Upper lobe of right lung (tissue), 1 donor: Measurements from ENCODE around the gene HOXB8. TPM values are rescaled to one million over a fixed set of nuclear protein-coding genes. Genes with fewer than 3 reads are reported as not detected.

Experiments
- ATAC-seq: fragments of 200-7000 bp; cut with Tn5 transposase; one replicate; pipeline ENCODE4 v1.9.1; 2020; ENCODE audit warnings: mild to moderate bottlenecking, moderate library complexity
- DNase-seq: peaks from one replicate; pipeline ENCODE4 v3.0.0-alpha.2; 2020
- H3K27ac ChIP-seq: fragments of 200-600 bp; one replicate; pipeline ENCODE4 v1.8.0; 2022
- H3K27me3 ChIP-seq: fragments of 200-600 bp; one replicate; pipeline ENCODE4 v1.8.0; 2022; ENCODE audit warnings: mild to moderate bottlenecking
- H3K36me3 ChIP-seq: fragments of 200-600 bp; one replicate; pipeline ENCODE4 v1.8.0; 2022
- H3K4me1 ChIP-seq: fragments of 200-600 bp; one replicate; pipeline ENCODE4 v1.8.0; 2022
- H3K4me3 ChIP-seq: fragments of 200-600 bp; one replicate; pipeline ENCODE4 v1.8.0; 2022; ENCODE audit warnings: mild to moderate bottlenecking
- H3K9me3 ChIP-seq: fragments of 200-600 bp; one replicate; pipeline ENCODE4 v1.8.0; 2022
- intact Hi-C: fragments of 100-400 bp; cut with DNase I; formaldehyde crosslinking; loops from one replicate; pipeline ENCODE4 v1.11.0; 2022
- total RNA-seq: library from RNA; stranded (reverse); fragmentation: NEBNext Ultra II Directional; extraction: Animal tissue kit (Norgen Biotek cat#: 25700); gene quantifications from one replicate; pipeline ENCODE4 v1.2.1, GENCODE V29; 2021
- TF ChIP-seq, protein P1 (sequence below): fragments of 200-600 bp; IDR thresholded peaks from one replicate; pipeline ENCODE4 v1.8.0; 2022; ENCODE audit warnings: antibody characterized with exemption
- donor health status: DM: no; HTN: yes; CAD: no; lungs with severe emphysema.

HOXB8 gene
- total RNA-seq, 1 donor from 2014 or later = 1.0 TPM

DNA sequence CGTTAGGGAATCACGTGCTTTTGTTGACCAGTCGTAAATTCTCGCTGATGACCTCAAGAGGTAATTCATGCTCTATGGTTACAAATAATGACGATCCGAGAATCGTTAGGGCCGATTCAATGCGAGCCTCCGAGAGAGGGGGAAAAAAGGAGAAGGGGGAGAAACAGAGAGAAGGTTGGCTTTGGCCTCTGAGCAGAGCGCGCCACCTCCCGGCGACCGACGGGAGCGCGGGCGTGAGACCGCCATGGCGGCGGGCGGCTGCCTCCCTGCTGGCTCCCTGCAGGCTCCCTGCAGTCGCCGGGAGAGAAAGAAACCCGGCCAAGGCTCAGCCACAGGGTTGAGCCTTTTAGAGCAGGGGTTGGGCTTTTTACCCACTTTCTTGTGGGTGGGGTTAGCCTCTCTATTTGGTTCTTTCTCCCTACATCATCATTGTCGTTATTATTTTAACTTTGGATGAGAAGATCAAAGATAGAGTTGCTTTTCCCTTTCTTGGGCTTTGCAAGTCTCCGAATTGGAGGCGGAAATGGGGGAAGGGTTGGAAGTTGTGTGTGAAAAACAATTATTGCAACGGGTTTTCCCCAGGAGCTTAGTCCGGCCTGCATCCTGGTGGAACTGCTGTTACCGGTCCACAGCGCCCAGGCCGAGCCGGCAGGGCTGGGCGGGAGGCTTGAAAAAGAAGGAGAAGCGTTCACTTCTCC lies 21.1 kb downstream of the HOXB8 start:
- intact Hi-C loops = loop anchor here (5.0 kb wide), 1 partner anchor 242 kb away; no protein-coding TSS in a partner anchor
- peak; percentile 84 for DNase-seq
- H3K27ac ChIP-seq = peak overlapping the region; percentile 25
- no peaks in the 10 kb centered on the region for H3K36me3 ChIP-seq
- TF ChIP-seq, protein P1, sequence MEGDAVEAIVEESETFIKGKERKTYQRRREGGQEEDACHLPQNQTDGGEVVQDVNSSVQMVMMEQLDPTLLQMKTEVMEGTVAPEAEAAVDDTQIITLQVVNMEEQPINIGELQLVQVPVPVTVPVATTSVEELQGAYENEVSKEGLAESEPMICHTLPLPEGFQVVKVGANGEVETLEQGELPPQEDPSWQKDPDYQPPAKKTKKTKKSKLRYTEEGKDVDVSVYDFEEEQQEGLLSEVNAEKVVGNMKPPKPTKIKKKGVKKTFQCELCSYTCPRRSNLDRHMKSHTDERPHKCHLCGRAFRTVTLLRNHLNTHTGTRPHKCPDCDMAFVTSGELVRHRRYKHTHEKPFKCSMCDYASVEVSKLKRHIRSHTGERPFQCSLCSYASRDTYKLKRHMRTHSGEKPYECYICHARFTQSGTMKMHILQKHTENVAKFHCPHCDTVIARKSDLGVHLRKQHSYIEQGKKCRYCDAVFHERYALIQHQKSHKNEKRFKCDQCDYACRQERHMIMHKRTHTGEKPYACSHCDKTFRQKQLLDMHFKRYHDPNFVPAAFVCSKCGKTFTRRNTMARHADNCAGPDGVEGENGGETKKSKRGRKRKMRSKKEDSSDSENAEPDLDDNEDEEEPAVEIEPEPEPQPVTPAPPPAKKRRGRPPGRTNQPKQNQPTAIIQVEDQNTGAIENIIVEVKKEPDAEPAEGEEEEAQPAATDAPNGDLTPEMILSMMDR = peak; percentile 90
- peak overlapping the region; percentile 55 for H3K4me3 ChIP-seq
- H3K9me3 ChIP-seq = no peaks in the 10 kb centered on the region
- ATAC-seq = peak; percentile 76
- H3K27me3 ChIP-seq = peaks cover 87% of the 10 kb centered on the region
- H3K4me1 ChIP-seq = peaks cover 28% of the 10 kb centered on the region

DNA sequence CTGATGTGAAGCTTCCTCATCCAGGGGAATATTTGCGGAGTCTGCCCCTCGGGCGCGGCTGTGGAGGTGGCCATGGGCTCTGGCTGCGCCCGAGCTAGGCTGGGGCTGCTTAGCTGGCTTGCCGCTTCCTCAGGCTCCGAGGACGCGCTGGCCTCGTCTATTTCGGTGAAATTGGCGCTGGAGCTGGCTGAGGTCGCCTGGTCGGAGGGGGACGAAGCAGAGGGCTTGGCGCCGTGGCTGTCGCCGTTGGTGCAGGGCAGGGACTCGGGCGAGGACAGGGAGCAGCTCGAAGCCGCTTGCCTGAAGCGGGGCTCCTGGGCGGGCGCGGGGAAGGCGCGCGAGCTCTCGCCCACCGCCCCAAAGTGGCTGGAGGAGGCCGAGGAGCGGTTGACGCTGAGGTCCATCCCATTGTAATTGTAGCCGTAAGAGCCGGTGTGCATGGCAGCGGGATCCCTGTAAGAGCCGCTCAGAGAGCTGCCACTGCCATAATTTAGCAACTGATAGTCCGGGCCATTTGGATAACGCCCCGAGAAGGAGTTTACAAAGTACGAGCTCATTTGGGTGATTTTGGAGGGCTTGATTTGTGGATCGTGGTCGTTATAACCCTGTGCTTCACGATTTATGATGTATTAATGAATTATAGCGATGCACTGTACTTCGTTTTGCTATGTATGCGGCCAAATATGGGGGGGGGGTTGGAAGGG lies 21.8 kb downstream of the HOXB8 start, which contains the start of gene HOXB5:
HOXB5 (minus strand) TSS at position 654 of the 704 bp plus-strand sequence; CDS start at position 557, 97 bp downstream.
- no peaks in the 10 kb centered on the region for H3K36me3 ChIP-seq
- ATAC-seq (no peak), DNase-seq (no peak)
- H3K4me1 ChIP-seq = peaks cover 28% of the 10 kb centered on the region
- peak within 1 kb of the TSS; percentile 85 for H3K27ac ChIP-seq
- intact Hi-C loops = loop anchor here (5.0 kb wide), 1 partner anchor 241 kb away; no protein-coding TSS in a partner anchor
- H3K27me3 ChIP-seq = peaks cover 80% of the 10 kb centered on the region
- H3K4me3 ChIP-seq = peak within 1 kb of the TSS; percentile 55
- TF ChIP-seq, protein P1 = no peak
- H3K9me3 ChIP-seq = no peaks in the 10 kb centered on the region

DNA sequence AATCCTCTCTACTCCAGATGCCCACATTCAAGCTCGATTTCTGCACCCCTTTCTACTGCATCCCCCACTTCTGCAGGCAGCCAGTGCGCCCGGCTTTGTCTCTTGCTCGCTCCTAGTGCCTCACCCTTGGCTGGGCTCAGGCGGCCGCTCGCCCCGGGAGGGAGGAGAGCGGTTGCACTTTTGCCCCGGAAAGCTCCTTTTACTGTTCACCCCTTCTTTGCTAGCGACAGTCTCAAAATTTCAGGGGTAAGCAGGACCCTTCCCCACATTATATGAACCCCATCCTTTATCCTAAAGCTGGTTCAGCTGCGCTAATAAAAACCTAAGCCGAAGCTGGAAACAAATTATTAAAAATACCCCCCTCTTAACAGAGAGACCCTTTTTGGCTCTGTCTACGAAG lies 22.5 kb downstream of the HOXB8 start:
- H3K4me1 ChIP-seq = peaks cover 33% of the 10 kb centered on the region
- ATAC-seq (no peak), DNase-seq (no peak)
- intact Hi-C loops = loop anchor here (5.0 kb wide), 1 partner anchor 240 kb away; no protein-coding TSS in a partner anchor
- no peaks in the 10 kb centered on the region for H3K36me3 ChIP-seq
- H3K9me3 ChIP-seq = no peaks in the 10 kb centered on the region
- H3K27me3 ChIP-seq = peaks cover 73% of the 10 kb centered on the region
- TF ChIP-seq, protein P1 = no peak
- H3K27ac ChIP-seq = peak overlapping the region; percentile 85
- peak overlapping the region; percentile 55 for H3K4me3 ChIP-seq

GRCh38 chr17:48592057-48592514 lies 23.0 kb downstream of the HOXB8 start:
- no peaks in the 10 kb centered on the region for H3K36me3 ChIP-seq
- H3K27ac ChIP-seq = peak overlapping the region; percentile 85
- TF ChIP-seq, protein P1 = no peak
- H3K4me1 ChIP-seq = peaks cover 33% of the 10 kb centered on the region
- DNase-seq = no peak
- intact Hi-C loops = loop anchor here (5.0 kb wide), 1 partner anchor 240 kb away; no protein-coding TSS in a partner anchor
- no peaks in the 10 kb centered on the region for H3K9me3 ChIP-seq
- H3K4me3 ChIP-seq = peak overlapping the region; percentile 55
- no peak for ATAC-seq
- peaks cover 73% of the 10 kb centered on the region for H3K27me3 ChIP-seq

GRCh38 chr17:48591255-48592056 lies 23.6 kb downstream of the HOXB8 start:
- Histone ChIP-seq H3K36me3 (no peaks in the 10 kb centered on the region), H3K27me3 (peaks cover 73% of the 10 kb centered on the region), H3K9me3 (no peaks in the 10 kb centered on the region), H3K4me1 (peaks cover 39% of the 10 kb centered on the region), H3K4me3 (peak overlapping the region; percentile 55), H3K27ac (peak overlapping the region; percentile 85)
- ATAC-seq (no peak), DNase-seq (no peak)
- intact Hi-C loops = loop anchor here (5.0 kb wide), 1 partner anchor 239 kb away; no protein-coding TSS in a partner anchor
- TF ChIP-seq, protein P1 = no peak
